ENCODE measurements around the gene BLTP2.

Gene BLTP2

GRCh38 chr17:28657756-28658155 is 12.8 kb upstream of the BLTP2 start:
- Histone ChIP-seq H3K79me2 (ENCODE audit: low read length) (peaks cover 46% of the 10 kb centered on the region), H3K9me2 (replicated peaks; ENCODE audit: insufficient read depth, low read length) (no peaks in the 10 kb centered on the region)

DNA sequence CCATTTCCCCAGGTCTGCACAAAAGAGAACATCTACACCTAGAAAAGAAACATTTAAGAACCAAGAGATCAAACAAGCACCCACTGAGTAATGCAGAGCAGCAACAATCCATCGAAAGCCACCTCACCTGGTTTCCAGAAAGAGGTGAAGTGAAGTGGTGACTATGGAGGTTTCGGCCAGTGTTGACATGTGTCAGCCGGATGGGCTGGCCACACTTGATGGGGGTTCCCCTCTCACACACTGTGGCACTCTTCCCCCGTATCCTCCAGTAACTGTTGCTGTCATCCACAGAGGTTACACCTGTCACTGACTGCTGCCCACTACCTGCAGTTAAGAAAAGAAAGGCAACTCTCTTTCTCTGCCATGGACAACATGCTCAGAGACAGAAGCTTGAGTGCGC is 10.2 kb upstream of the BLTP2 start:
- H3K4me2 ChIP-seq (ENCODE audit: low read depth, low read length), result no peak overlapping the region
- H3K79me2 ChIP-seq (ENCODE audit: low read length), result peaks cover 26% of the 10 kb centered on the region
- peak; percentile 66 for DNase-seq
- no peak overlapping the region for H3K4me3 ChIP-seq (ENCODE audit: low read length)
- 0 out of 2 replicates have a peak, but pooled peaks cover 7% of the 10 kb centered on the region for H3F3A ChIP-seq (ENCODE audit: insufficient read depth, low read length)
- no peaks in the 10 kb centered on the region for H3K27me3 ChIP-seq (replicated peaks; ENCODE audit: insufficient read depth, low read length)
- peak overlapping the region; percentile 25; the same call in 1 of the 2 replicates for H3K27ac ChIP-seq (ENCODE audit: low read length)
- no peaks in the 10 kb centered on the region for H4K20me1 ChIP-seq (ENCODE audit: insufficient read depth, low read length)
- H3K9me3 ChIP-seq (replicated peaks; ENCODE audit: insufficient read depth, low read length), result no peaks in the 10 kb centered on the region
- peaks cover 2% of the 10 kb centered on the region; the same call in 1 of the 2 replicates for H3K36me3 ChIP-seq (replicated peaks; ENCODE audit: insufficient read depth, low read length)
- peaks cover 6% of the 10 kb centered on the region; the same call in 1 of the 2 replicates for H3K4me1 ChIP-seq (ENCODE audit: low read length)
- H3K9ac ChIP-seq (ENCODE audit: low read length), result no peak overlapping the region
- no peak overlapping the region for H2AFZ ChIP-seq (ENCODE audit: low read length)
- no peaks in the 10 kb centered on the region for H3K9me2 ChIP-seq (replicated peaks; ENCODE audit: insufficient read depth, low read length)
- TF ChIP-seq CTCF (IDR thresholded peaks at IDR 0.05; ENCODE audit: low read length) (no peak), EZH2phosphoT487 (IDR thresholded peaks at IDR 0.05; ENCODE audit: low read length) (no peak), EZH2 (optimal IDR thresholded peaks at IDR 0.05; ENCODE audit: low read depth, low read length) (no peak)

More at GRCh38 chr17:28657756-28658155, 12.8 kb upstream of the BLTP2 start:
- no peaks in the 10 kb centered on the region for H3K27me3 ChIP-seq (replicated peaks; ENCODE audit: insufficient read depth, low read length)
- no peaks in the 10 kb centered on the region for H4K20me1 ChIP-seq (ENCODE audit: insufficient read depth, low read length)
- H3K4me1 ChIP-seq (ENCODE audit: low read length), result peaks cover 9% of the 10 kb centered on the region; the same call in 1 of the 2 replicates
- no peak overlapping the region for H3K4me2 ChIP-seq (ENCODE audit: low read depth, low read length)
- H3K27ac ChIP-seq (ENCODE audit: low read length), result no peak overlapping the region
- no peaks in the 10 kb centered on the region for H3K9me3 ChIP-seq (replicated peaks; ENCODE audit: insufficient read depth, low read length)
- H3F3A ChIP-seq (ENCODE audit: insufficient read depth, low read length), result peaks cover 11% of the 10 kb centered on the region; the same call in 1 of the 2 replicates
- peaks cover 2% of the 10 kb centered on the region; the same call in 1 of the 2 replicates for H3K36me3 ChIP-seq (replicated peaks; ENCODE audit: insufficient read depth, low read length)
- no peak overlapping the region for H2AFZ ChIP-seq (ENCODE audit: low read length)
- DNase-seq, result no peak
- no peak overlapping the region for H3K4me3 ChIP-seq (ENCODE audit: low read length)
- H3K9ac ChIP-seq (ENCODE audit: low read length), result no peak overlapping the region
- no peak for TF ChIP-seq EZH2phosphoT487 (IDR thresholded peaks at IDR 0.05; ENCODE audit: low read length)
- no peak for TF ChIP-seq CTCF (IDR thresholded peaks at IDR 0.05; ENCODE audit: low read length)
- no peak for TF ChIP-seq EZH2 (optimal IDR thresholded peaks at IDR 0.05; ENCODE audit: low read depth, low read length)

GRCh38 chr17:28648698-28649097 is 3.7 kb upstream of the BLTP2 start:
- no peak overlapping the region for H3K4me2 ChIP-seq (ENCODE audit: low read depth, low read length)
- TF ChIP-seq EZH2phosphoT487 (IDR thresholded peaks at IDR 0.05; ENCODE audit: low read length), result no peak
- TF ChIP-seq CTCF (IDR thresholded peaks at IDR 0.05; ENCODE audit: low read length), result no peak
- TF ChIP-seq EZH2 (optimal IDR thresholded peaks at IDR 0.05; ENCODE audit: low read depth, low read length), result no peak
- H2AFZ ChIP-seq (ENCODE audit: low read length), result no peak overlapping the region
- peaks cover 12% of the 10 kb centered on the region for H3F3A ChIP-seq (ENCODE audit: insufficient read depth, low read length)
- no peak overlapping the region for H3K4me3 ChIP-seq (ENCODE audit: low read length)
- no peak overlapping the region for H3K27ac ChIP-seq (ENCODE audit: low read length)
- H4K20me1 ChIP-seq (ENCODE audit: insufficient read depth, low read length), result no peaks in the 10 kb centered on the region
- H3K4me1 ChIP-seq (ENCODE audit: low read length), result peaks cover 14% of the 10 kb centered on the region
- H3K27me3 ChIP-seq (replicated peaks; ENCODE audit: insufficient read depth, low read length), result no peaks in the 10 kb centered on the region
- H3K9me2 ChIP-seq (replicated peaks; ENCODE audit: insufficient read depth, low read length), result no peaks in the 10 kb centered on the region
- H3K79me2 ChIP-seq (ENCODE audit: low read length), result peaks cover 22% of the 10 kb centered on the region
- H3K9ac ChIP-seq (ENCODE audit: low read length), result no peak overlapping the region
- no peaks in the 10 kb centered on the region for H3K36me3 ChIP-seq (replicated peaks; ENCODE audit: insufficient read depth, low read length)
- H3K9me3 ChIP-seq (replicated peaks; ENCODE audit: insufficient read depth, low read length), result no peaks in the 10 kb centered on the region
- DNase-seq, result no peak
